Measurements from ENCODE around the gene SMTNL2. TPM values are rescaled to one million over a fixed set of nuclear protein-coding genes. Genes with fewer than 3 reads are reported as not detected.
"Not testable (repeated sequence)": the region's sequence is repeated elsewhere in the genome, so short reads cannot be mapped to it uniquely, and the experiment has no call there.

Gene SMTNL2
- total RNA-seq, 1 donor from 2014 or later: not detected

DNA sequence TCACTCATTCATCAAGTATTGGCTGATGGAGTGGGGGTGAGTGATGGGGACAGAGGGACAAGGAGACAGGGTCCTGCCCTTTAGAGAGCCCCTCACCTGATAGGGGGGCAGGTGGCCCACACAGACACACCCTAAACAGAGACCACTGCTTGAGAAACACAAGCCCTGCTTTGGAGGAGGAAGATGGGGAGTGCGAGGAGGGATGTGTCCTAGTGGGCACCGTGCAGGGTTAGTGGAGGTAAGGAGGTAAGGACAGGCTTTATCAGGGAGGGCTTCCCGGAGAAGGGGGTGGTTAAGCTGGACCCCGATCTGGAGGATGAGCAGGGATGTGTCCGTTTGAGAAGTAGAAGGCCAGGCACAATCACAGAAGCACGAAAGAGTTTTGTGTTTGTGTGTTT is 8.2 kb upstream of the SMTNL2 start:
- H3K27me3 Mint-ChIP-seq (ENCODE audit: low read depth): peaks cover 15% of the 10 kb centered on the region
- no peak overlapping the region for H3K27ac Mint-ChIP-seq
- no peaks in the 10 kb centered on the region for H3K9me3 Mint-ChIP-seq
- no peaks in the 10 kb centered on the region for H3K36me3 Mint-ChIP-seq (ENCODE audit: low read depth)
- intact Hi-C loops (cut with micrococcal nuclease): no loop called here
- H3K4me3 Mint-ChIP-seq (ENCODE audit: low read depth): no peak overlapping the region
- no peak for DNase-seq (ENCODE audit: low spot score)
- H3K4me1 Mint-ChIP-seq (ENCODE audit: low read depth): peaks cover 18% of the 10 kb centered on the region

DNA sequence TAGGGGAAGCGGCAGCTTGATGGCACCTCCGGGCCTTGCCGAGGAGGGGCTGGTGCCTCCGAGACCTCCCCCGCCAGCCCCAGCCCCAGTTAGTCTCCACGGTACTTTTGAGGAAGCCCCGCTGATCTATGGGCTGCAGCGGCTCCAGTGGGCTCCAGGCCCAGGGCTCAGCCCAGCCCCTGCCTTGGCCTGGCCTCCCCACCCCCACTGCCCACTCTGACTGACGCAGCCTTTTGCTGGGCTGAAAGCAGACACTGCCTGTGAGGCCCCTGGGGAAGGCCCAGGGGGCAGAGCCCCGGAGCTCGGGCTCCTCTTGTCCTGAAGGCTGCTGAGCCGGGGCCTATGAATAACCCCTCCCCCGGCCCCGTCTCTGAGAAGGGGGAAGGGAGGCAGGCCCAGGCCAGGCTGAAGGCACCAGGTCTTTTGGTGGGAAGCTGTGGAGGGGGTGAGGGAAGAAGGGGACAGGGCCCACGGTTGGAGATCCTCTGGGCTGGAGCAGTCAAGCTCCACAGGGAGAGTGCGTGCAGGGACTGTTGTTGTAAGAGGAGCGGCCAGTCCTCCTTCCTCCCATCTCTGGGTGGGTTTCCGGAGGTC is 7.5 kb upstream of the SMTNL2 start:
- DNase-seq (ENCODE audit: low spot score): no peak
- no peak overlapping the region for H3K4me3 Mint-ChIP-seq (ENCODE audit: low read depth)
- no peaks in the 10 kb centered on the region for H3K36me3 Mint-ChIP-seq (ENCODE audit: low read depth)
- no peak overlapping the region for H3K27ac Mint-ChIP-seq
- intact Hi-C loops (cut with micrococcal nuclease): no loop called here
- H3K4me1 Mint-ChIP-seq (ENCODE audit: low read depth): peaks cover 18% of the 10 kb centered on the region
- H3K9me3 Mint-ChIP-seq: no peaks in the 10 kb centered on the region
- H3K27me3 Mint-ChIP-seq (ENCODE audit: low read depth): peaks cover 15% of the 10 kb centered on the region

DNA sequence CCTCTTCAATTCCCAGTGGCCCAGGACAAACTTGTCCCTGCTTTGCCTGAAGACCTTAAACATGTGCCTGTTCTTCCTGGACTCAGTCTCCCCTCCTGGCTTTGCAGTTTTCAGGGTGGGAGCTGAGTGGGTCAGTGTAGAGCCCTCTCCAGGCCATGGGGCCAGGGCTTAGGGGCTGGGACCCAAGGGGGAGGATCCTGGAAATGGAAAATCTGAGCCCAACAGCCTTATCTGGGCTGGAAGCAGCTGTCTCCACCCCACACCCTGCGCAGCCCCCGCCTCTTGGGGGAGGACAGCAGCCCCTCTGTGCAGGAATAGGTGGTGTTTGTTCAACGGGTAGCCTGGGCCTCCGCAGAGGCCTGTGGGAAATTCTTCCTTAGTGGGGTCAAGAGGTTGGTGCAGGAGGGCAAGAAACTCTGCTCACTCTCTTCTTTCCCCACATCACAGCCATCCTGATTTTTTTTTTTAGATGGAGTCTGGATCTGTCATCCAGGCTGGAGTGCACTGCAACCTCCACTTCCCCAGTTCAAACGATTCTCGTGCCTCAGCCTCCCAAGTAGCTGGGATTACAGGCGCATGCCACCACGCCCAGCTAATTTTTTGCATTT is 6.8 kb upstream of the SMTNL2 start:
- Mint-ChIP-seq H3K27ac (no peak overlapping the region), H3K36me3 (ENCODE audit: low read depth) (no peaks in the 10 kb centered on the region), H3K4me3 (ENCODE audit: low read depth) (no peak overlapping the region), H3K9me3 (no peaks in the 10 kb centered on the region), H3K27me3 (ENCODE audit: low read depth) (peaks cover 18% of the 10 kb centered on the region), H3K4me1 (ENCODE audit: low read depth) (peaks cover 18% of the 10 kb centered on the region)
- DNase-seq (ENCODE audit: low spot score): no peak
- intact Hi-C loops (cut with micrococcal nuclease): no loop called here

DNA sequence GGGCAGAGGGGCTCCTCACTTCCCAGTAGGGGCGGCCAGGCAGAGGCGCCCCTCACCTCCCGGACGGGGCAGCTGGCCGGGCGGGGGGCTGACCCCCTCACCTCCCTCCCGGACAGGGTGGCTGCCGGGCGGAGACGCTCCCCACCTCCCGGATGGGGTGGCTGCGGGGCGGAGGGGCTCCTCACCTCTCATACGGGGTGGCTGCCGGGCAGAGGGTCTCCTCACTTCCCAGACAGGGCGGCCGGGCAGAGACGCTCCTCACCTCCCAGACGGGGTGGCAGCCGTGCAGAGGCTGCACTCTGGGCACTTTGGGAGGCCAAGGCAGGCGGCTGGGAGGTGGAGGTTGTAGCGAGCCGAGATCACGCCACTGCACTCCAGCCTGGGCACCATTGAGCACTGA is 6.0 kb upstream of the SMTNL2 start:
- H3K4me3 Mint-ChIP-seq (ENCODE audit: low read depth); intact Hi-C loops (cut with micrococcal nuclease); DNase-seq (ENCODE audit: low spot score); H3K9me3 Mint-ChIP-seq; H3K36me3 Mint-ChIP-seq (ENCODE audit: low read depth); H3K4me1 Mint-ChIP-seq (ENCODE audit: low read depth); H3K27ac Mint-ChIP-seq: not testable (repeated sequence)
- peaks cover 24% of the 10 kb centered on the region for H3K27me3 Mint-ChIP-seq (ENCODE audit: low read depth)

DNA sequence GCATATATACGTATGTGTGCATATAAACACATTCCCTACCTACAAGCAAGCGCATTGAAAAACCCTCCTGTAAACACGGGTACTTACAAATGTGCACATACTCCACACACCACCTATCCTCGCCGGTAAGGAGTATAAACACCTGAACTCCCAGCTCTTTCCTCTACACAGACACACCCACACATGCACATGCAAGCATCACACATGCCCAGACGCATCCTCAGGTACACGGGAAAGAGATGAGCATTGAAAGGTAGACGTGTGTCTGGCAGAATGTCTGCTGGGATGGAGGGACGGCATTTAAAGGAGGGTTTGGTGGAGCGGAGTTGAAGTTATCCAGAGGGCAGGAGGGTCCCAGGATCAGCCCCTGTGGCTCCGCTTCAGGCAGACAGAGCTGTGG is 4.7 kb upstream of the SMTNL2 start:
- Mint-ChIP-seq H3K36me3 (ENCODE audit: low read depth) (no peaks in the 10 kb centered on the region), H3K4me3 (ENCODE audit: low read depth) (no peak overlapping the region)

DNA sequence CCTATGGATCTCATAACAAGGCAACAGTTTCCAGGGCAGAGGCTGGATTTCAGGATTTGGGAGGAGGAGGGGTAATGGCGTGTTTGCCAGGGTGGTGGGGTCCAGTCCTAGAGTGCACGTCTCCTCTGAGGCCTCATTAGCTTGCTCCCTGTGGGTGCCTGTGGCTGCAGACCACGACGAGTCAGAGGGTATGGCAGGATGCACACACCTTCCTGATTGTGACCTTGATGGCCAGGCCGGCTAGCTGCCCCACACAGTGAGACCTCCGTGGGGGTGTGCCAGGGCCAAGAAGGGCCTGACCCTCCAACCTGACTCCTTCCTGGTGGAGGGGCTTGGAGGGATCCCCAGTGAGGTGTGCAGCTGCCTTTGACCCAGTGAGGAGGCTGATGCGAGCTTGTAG is 4.0 kb upstream of the SMTNL2 start:
- Mint-ChIP-seq H3K27ac (no peak overlapping the region), H3K4me3 (ENCODE audit: low read depth) (no peak overlapping the region), H3K9me3 (no peaks in the 10 kb centered on the region), H3K27me3 (ENCODE audit: low read depth) (peaks cover 32% of the 10 kb centered on the region), H3K4me1 (ENCODE audit: low read depth) (peaks cover 2% of the 10 kb centered on the region), H3K36me3 (ENCODE audit: low read depth) (no peaks in the 10 kb centered on the region)
- DNase-seq (ENCODE audit: low spot score): no peak
- intact Hi-C loops (cut with micrococcal nuclease): no loop called here

More for the DNA sequence above, 4.7 kb upstream of the SMTNL2 start:
- H3K4me1 Mint-ChIP-seq (ENCODE audit: low read depth): peaks cover 2% of the 10 kb centered on the region
- no peaks in the 10 kb centered on the region for H3K9me3 Mint-ChIP-seq
- no peak for DNase-seq (ENCODE audit: low spot score)
- H3K27me3 Mint-ChIP-seq (ENCODE audit: low read depth): peaks cover 30% of the 10 kb centered on the region
- H3K27ac Mint-ChIP-seq: no peak overlapping the region
- intact Hi-C loops (cut with micrococcal nuclease): no loop called here

DNA sequence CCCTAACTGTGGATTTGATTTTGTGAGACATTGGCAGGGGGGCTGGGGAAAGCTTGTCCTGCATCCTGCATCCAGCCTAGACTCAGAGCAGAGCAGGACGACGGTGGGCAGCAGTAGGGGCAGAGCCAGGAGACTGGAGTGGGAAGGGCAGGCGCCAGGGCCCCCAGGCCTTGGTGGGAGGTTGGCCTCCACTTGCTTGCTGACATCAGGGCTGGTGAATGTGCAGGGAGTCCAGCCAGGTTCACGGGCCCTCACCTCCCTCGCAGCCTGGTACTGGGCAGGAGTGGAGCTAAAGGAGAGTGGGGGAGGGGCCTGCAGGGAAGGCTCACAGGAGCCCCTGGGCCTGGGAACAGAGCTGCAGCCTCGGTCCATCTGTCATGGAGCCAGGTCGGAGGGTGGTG is 2.2 kb upstream of the SMTNL2 start:
- Mint-ChIP-seq H3K4me3 (ENCODE audit: low read depth) (no peak overlapping the region), H3K36me3 (ENCODE audit: low read depth) (no peaks in the 10 kb centered on the region), H3K27ac (no peak overlapping the region), H3K27me3 (ENCODE audit: low read depth) (peaks cover 43% of the 10 kb centered on the region), H3K9me3 (no peaks in the 10 kb centered on the region), H3K4me1 (ENCODE audit: low read depth) (peaks cover 2% of the 10 kb centered on the region)
- intact Hi-C loops (cut with micrococcal nuclease): no loop called here
- no peak for DNase-seq (ENCODE audit: low spot score)

DNA sequence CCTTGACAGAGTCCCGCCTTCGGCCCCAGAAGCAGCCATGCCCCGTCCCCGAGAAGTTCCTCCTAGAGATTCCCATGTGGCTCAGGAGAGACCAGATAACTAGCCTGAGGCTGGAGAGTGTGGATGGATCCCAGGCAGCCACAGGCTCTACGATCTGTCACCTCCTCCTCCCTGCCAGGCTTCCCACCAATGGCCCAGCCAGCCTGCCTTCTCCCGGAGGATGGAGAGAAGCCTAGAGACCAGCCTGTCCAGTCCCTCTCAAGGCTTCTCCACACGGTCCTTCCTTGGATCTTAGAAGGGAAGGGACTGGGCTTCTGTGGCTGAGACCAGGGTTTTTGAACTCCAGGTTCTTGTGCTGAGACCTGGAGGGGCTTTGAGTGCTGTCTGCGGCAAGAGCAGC is 1.6 kb upstream of the SMTNL2 start:
- Mint-ChIP-seq H3K27ac (no peak overlapping the region), H3K27me3 (ENCODE audit: low read depth) (peaks cover 43% of the 10 kb centered on the region), H3K4me1 (ENCODE audit: low read depth) (peaks cover 2% of the 10 kb centered on the region), H3K9me3 (no peaks in the 10 kb centered on the region), H3K36me3 (ENCODE audit: low read depth) (no peaks in the 10 kb centered on the region), H3K4me3 (ENCODE audit: low read depth) (no peak overlapping the region)
- intact Hi-C loops (cut with micrococcal nuclease): no loop called here
- DNase-seq (ENCODE audit: low spot score): no peak

DNA sequence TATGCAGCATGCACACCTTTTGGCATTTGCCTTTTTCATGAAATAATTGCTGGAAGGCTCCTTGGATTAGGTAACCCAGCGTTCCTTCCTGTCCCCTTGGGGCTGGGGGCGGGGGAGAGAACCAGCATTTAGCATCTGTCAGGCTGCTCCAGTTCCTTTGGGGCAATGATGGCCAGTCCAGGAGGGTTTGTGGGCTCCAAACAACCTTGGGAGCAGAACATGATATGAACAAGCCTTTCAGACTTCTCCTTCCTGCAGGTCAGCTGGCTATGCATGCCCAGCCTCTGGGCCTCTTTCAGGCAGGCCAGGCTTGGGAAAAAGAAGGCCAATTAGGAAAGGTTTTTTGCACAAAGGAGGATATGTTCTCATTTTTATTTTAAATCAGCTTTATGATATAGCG is 1.1 kb upstream of the SMTNL2 start:
- peaks cover 2% of the 10 kb centered on the region for H3K4me1 Mint-ChIP-seq (ENCODE audit: low read depth)
- peaks cover 43% of the 10 kb centered on the region for H3K27me3 Mint-ChIP-seq (ENCODE audit: low read depth)
- H3K4me3 Mint-ChIP-seq (ENCODE audit: low read depth): no peak overlapping the region
- H3K36me3 Mint-ChIP-seq (ENCODE audit: low read depth): no peaks in the 10 kb centered on the region
- no peaks in the 10 kb centered on the region for H3K9me3 Mint-ChIP-seq
- H3K27ac Mint-ChIP-seq: no peak overlapping the region
- no peak for DNase-seq (ENCODE audit: low spot score)
- intact Hi-C loops (cut with micrococcal nuclease): no loop called here

DNA sequence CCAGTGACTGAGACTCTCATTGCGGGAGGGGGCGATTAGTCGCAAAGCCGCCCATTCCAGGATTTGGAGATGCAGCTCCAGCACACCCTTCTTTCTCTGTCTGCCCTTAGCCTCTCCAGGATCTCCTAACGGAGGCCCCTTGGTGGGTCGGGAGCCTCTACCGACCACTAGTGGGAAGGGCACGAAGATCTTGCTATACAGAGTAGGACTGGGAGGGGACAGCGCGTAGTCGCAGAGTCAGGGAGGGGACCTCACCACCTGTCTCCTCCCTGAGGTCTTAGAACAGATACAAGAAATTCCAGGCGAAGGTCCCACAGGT is 588 bp upstream of the SMTNL2 start:
- Mint-ChIP-seq H3K27me3 (ENCODE audit: low read depth) (peaks cover 43% of the 10 kb centered on the region), H3K27ac (no peak overlapping the region), H3K9me3 (no peaks in the 10 kb centered on the region), H3K36me3 (ENCODE audit: low read depth) (no peaks in the 10 kb centered on the region), H3K4me1 (ENCODE audit: low read depth) (peaks cover 2% of the 10 kb centered on the region), H3K4me3 (ENCODE audit: low read depth) (peak overlapping the region; percentile 51)
- no peak for DNase-seq (ENCODE audit: low spot score)
- intact Hi-C loops (cut with micrococcal nuclease): no loop called here

DNA sequence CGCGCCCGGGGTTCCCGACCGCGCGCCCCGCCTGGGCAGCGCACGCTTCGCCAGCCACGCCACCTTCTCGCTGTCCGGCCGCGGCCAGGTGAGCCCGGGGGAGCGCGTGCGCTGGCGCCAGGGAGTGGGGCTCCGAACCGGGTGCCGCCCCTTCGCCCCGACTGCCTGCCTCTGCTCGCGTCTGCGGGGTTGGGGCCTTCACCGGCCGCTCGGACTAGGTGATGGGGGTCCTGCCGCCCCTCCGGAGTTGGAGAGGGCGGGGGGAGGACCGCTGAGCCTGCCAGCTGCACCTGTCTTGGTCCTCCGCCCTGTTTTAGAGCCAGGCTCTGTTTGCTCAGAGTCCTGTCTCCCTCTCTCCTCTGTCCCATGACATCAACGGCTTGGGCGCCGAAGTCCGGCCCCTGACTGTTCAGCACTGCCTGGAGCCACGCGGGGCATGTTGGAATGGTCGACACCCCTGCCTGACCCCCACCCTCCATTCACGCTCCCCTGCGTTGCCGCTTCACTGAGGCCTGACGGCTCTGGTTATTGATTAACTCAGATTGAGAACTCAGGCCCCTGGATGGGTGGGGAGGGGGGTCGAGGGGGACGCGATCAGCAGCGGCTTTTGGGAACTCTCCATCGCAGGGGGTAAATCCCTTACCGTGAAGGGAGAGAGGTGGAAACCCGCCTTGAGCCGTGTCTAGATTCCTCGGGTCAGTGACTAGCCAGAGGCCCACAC is 748 bp downstream of the SMTNL2 start:
- Mint-ChIP-seq H3K4me1 (ENCODE audit: low read depth) (peaks cover 2% of the 10 kb centered on the region), H3K9me3 (no peaks in the 10 kb centered on the region), H3K36me3 (ENCODE audit: low read depth) (no peaks in the 10 kb centered on the region), H3K4me3 (ENCODE audit: low read depth) (no peak overlapping the region), H3K27ac (no peak overlapping the region), H3K27me3 (ENCODE audit: low read depth) (peaks cover 41% of the 10 kb centered on the region)
- DNase-seq (ENCODE audit: low spot score): no peak
- intact Hi-C loops (cut with micrococcal nuclease): no loop called here

DNA sequence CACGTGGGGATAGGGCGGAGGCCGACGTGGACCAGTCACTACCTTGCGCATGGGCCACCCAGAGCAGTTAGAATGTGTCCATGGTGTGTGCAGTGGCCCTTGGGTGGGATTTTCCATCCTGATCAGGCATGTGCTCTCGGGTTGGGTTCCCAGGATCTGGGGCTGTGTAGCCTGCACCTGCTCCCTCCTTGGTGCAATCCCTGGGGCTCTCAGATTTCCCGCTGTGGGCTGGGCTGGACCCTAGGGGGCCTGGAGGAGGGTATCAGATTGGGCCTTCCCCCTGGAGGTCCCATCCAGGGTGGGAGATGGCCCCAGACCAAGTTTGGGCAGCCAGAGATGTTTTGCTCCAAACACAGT is 1.3 kb downstream of the SMTNL2 start:
- Mint-ChIP-seq H3K27me3 (ENCODE audit: low read depth) (peaks cover 44% of the 10 kb centered on the region), H3K27ac (no peak overlapping the region), H3K9me3 (no peaks in the 10 kb centered on the region), H3K36me3 (ENCODE audit: low read depth) (no peaks in the 10 kb centered on the region), H3K4me3 (ENCODE audit: low read depth) (no peak overlapping the region), H3K4me1 (ENCODE audit: low read depth) (peaks cover 2% of the 10 kb centered on the region)
- no peak for DNase-seq (ENCODE audit: low spot score)
- intact Hi-C loops (cut with micrococcal nuclease): no loop called here

DNA sequence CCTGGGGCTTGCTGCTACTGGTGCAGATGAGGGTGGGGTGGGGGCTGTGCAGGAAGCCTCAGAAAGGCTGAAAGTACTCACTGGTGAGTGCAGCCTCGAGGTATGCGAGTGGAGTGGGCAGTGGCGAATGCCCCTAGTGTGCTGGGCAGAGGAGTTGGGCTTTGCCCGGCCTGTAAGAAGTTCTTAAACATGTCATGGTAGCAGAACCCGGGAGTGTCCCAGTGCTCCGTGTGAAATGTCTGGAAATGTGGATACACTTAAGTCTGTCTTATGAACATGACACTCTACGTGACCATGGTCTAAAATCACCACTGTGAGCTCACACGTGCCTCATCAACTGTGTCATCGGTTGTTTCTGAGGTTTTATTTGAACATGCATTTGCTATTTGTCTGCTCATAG is 1.7 kb downstream of the SMTNL2 start:
- Mint-ChIP-seq H3K27ac (no peak overlapping the region), H3K27me3 (ENCODE audit: low read depth) (peaks cover 41% of the 10 kb centered on the region), H3K36me3 (ENCODE audit: low read depth) (no peaks in the 10 kb centered on the region), H3K4me1 (ENCODE audit: low read depth) (peaks cover 2% of the 10 kb centered on the region), H3K4me3 (ENCODE audit: low read depth) (no peak overlapping the region), H3K9me3 (no peaks in the 10 kb centered on the region)
- no peak for DNase-seq (ENCODE audit: low spot score)
- intact Hi-C loops (cut with micrococcal nuclease): no loop called here

Data from activated T-helper 2 cell treated with anti-CD3 and anti-CD28 coated beads, Interferon-gamma antibody, Interleukin-2, Interleukin-4, amounts not matched to agents 10 μg/mL and 5 μg/mL and 100 μg/mL, durations not matched to agents 14 hours and 24 hours and 36 hours (primary cell).